Keratinocyte (primary cell): ENCODE measurements around the gene CELF2. TPM values are rescaled to one million over a fixed set of nuclear protein-coding genes. Genes with fewer than 3 reads are reported as not detected.

Experiments
- DNase-seq: peaks from one replicate; pipeline ENCODE4 v3.0.0-alpha.2; 2011; ENCODE audit warnings: low read depth, missing footprints, low spot score
- FAIRE-seq: peaks from 2 replicates; lab custom pipeline; 2011; peaks lifted over from hg19 to GRCh38; lab: Jason Lieb, UNC
- H2AFZ ChIP-seq: 2 replicates; pipeline ENCODE4 v1.6.0; 2012; ENCODE audit warnings: low read length, control low read depth, inconsistent platforms; ENCODE audit not compliant: control insufficient read depth
- H3K27ac ChIP-seq: 2 replicates; pipeline ENCODE4 v1.5.1; 2011; ENCODE audit warnings: low read length; ENCODE audit not compliant: control insufficient read depth, insufficient read depth
- H3K27me3 ChIP-seq: 3 replicates; pipeline ENCODE4 v1.6.0; 2011; ENCODE audit warnings: low read length; ENCODE audit not compliant: control insufficient read depth, insufficient read depth; ENCODE audit errors: extremely low read depth
- H3K36me3 ChIP-seq, 2 experiments: 2 replicates in 1 of 2; 3 replicates in 1 of 2; pipeline ENCODE4 v1.5.1; 2011; ENCODE audit warnings: low read length in 2 of 2, mild to moderate bottlenecking in 1 of 2; ENCODE audit not compliant: control insufficient read depth in 2 of 2, insufficient read depth in 2 of 2; ENCODE audit errors: extremely low read depth in 1 of 2
- H3K4me1 ChIP-seq: 3 replicates; pipeline ENCODE4 v1.5.1; 2011; ENCODE audit warnings: low read length; ENCODE audit not compliant: control insufficient read depth, insufficient read depth; ENCODE audit errors: extremely low read depth
- H3K4me2 ChIP-seq: 3 replicates; pipeline ENCODE4 v1.6.0; 2011; ENCODE audit warnings: low read depth, low read length; ENCODE audit not compliant: control insufficient read depth, insufficient read depth; ENCODE audit errors: extremely low read depth
- H3K4me3 ChIP-seq, 3 experiments: fragments of 200-600 bp in 1 of 3; sonication (generic) in 1 of 3; 2 replicates in 2 of 3; 3 replicates in 1 of 3; pipeline ENCODE4 v1.5.1; 2011 to 2016; ENCODE audit warnings: low read length in 3 of 3, mild to moderate bottlenecking in 3 of 3, control low read depth in 2 of 3, inconsistent platforms in 1 of 3, low read depth in 1 of 3, mixed read lengths in 1 of 3, mixed run types in 1 of 3, moderate library complexity in 1 of 3; ENCODE audit not compliant: control insufficient read depth in 2 of 3, insufficient read depth in 2 of 3; ENCODE audit errors: extremely low read depth in 1 of 3
- H3K79me2 ChIP-seq: 2 replicates; pipeline ENCODE4 v1.6.0; 2012; ENCODE audit warnings: low read length; ENCODE audit not compliant: control insufficient read depth, insufficient read depth
- H3K9ac ChIP-seq: 3 replicates; pipeline ENCODE4 v1.6.0; 2011; ENCODE audit warnings: low read length; ENCODE audit not compliant: control insufficient read depth, insufficient read depth; ENCODE audit errors: extremely low read depth
- H3K9me1 ChIP-seq: 3 replicates; pipeline ENCODE4 v1.6.0; 2011; ENCODE audit warnings: low read length; ENCODE audit not compliant: control insufficient read depth, insufficient read depth; ENCODE audit errors: extremely low read depth
- H3K9me3 ChIP-seq: 2 replicates; pipeline ENCODE4 v1.5.1; 2012; ENCODE audit warnings: low read depth, low read length; ENCODE audit not compliant: control insufficient read depth
- H4K20me1 ChIP-seq: 3 replicates; pipeline ENCODE4 v1.6.0; 2011; ENCODE audit warnings: low read length; ENCODE audit not compliant: control insufficient read depth, insufficient read depth; ENCODE audit errors: extremely low read depth
- CTCF ChIP-seq, 3 experiments: IDR thresholded peaks in 1 of 3; conservative IDR thresholded peaks in 1 of 3; optimal IDR thresholded peaks in 1 of 3; 2 replicates in 2 of 3; 3 replicates in 1 of 3; pipeline versions ENCODE3 to v1.5.1; 2011; ENCODE audit warnings: low read length in 3 of 3, mild to moderate bottlenecking in 3 of 3, moderate library complexity in 2 of 3, control low read depth in 1 of 3, inconsistent platforms in 1 of 3; ENCODE audit not compliant: insufficient read depth in 2 of 3; ENCODE audit errors: extremely low read depth in 1 of 3
- EZH2 ChIP-seq: IDR thresholded peaks from one replicate; pipeline ENCODE4 v1.6.1; 2012; ENCODE audit warnings: inconsistent platforms, mild to moderate bottlenecking, low read length, moderate library complexity
- dilution Hi-C: fragments of 300-500 bp; cut with MboI; formaldehyde crosslinking; loops from one replicate; pipeline ENCODE4 v1.7.0; 2020; ENCODE audit warnings: low sequenced_read_pairs; ENCODE audit not compliant: extremely low pct_ligation_motif_present
- polyA plus RNA-seq, 5 experiments: library from polyadenylated mRNA; depleted of rRNA in 3 of 5; stranded (reverse) in 3 of 5; stranded (forward) in 1 of 5; unstranded in 1 of 5; fragments of >200 nt; gene quantifications; 1 replicate in 1 of 5; 2 replicates in 3 of 5; 3 replicates in 1 of 5; pipeline versions ENCODE4 v1.2.1 to v1.2.3, GENCODE V29; 2011 to 2012; ENCODE audit warnings: missing spikeins in 2 of 5, low read depth in 1 of 5, low replicate concordance in 1 of 5

Gene CELF2
- polyA plus RNA-seq, 1 donor (not counting 4 experiments of a cell fraction or from before 2014, with no cell fraction given): 9.8 TPM

- DNase-seq: no peak
- no peaks in the 10 kb centered on the region for H3K9me3 ChIP-seq
- no peak overlapping the region for H2AFZ ChIP-seq
- no peak overlapping the region for H3K9ac ChIP-seq
- H3K4me1 ChIP-seq: no peaks in the 10 kb centered on the region
- H3K4me3 ChIP-seq: no peak overlapping the region
- no peaks in the 10 kb centered on the region for H3K9me1 ChIP-seq
- no peak for FAIRE-seq
- H4K20me1 ChIP-seq: no peaks in the 10 kb centered on the region
- dilution Hi-C loops: no loop called here
- no peaks in the 10 kb centered on the region for H3K36me3 ChIP-seq
- no peaks in the 10 kb centered on the region for H3K79me2 ChIP-seq
- TF ChIP-seq CTCF (optimal IDR thresholded peaks at IDR 0.05 in 1 of 3, IDR thresholded peaks at IDR 0.05 in 1 of 3, conservative IDR thresholded peaks at IDR 0.05 in 1 of 3; ENCODE audit: extremely low read depth in 1 of 3, insufficient read depth in 2 of 3, low read length in 3 of 3) (no peak), EZH2 (no peak)
- no peak overlapping the region for H3K4me2 ChIP-seq
- no peaks in the 10 kb centered on the region for H3K27me3 ChIP-seq
- H3K27ac ChIP-seq: no peak overlapping the region
Measured at GRCh38 chr10:11189582-11190376, 172.1 kb downstream of the CELF2 start.

GRCh38 chr10:11191190-11191589 lies 173.5 kb downstream of the CELF2 start:
- no peak overlapping the region for H3K27ac ChIP-seq
- no peak for TF ChIP-seq EZH2
- no peak for TF ChIP-seq CTCF (optimal IDR thresholded peaks at IDR 0.05 in 1 of 3, IDR thresholded peaks at IDR 0.05 in 1 of 3, conservative IDR thresholded peaks at IDR 0.05 in 1 of 3; ENCODE audit: extremely low read depth in 1 of 3, insufficient read depth in 2 of 3, low read length in 3 of 3)
- no peaks in the 10 kb centered on the region for H3K4me1 ChIP-seq
- DNase-seq (no peak), FAIRE-seq (no peak)
- H3K36me3 ChIP-seq: no peaks in the 10 kb centered on the region
- no peak overlapping the region for H3K9ac ChIP-seq
- no peaks in the 10 kb centered on the region for H4K20me1 ChIP-seq
- no peaks in the 10 kb centered on the region for H3K27me3 ChIP-seq
- H3K4me2 ChIP-seq: no peak overlapping the region
- no peak overlapping the region for H2AFZ ChIP-seq
- no peaks in the 10 kb centered on the region for H3K79me2 ChIP-seq
- H3K4me3 ChIP-seq: no peak overlapping the region
- dilution Hi-C loops: no loop called here
- no peaks in the 10 kb centered on the region for H3K9me1 ChIP-seq
- H3K9me3 ChIP-seq: no peaks in the 10 kb centered on the region
